ENCODE measurements around the gene HS3ST3A1. TPM values are rescaled to one million over a fixed set of nuclear protein-coding genes. Genes with fewer than 3 reads are reported as not detected.

HS3ST3A1 gene
- total RNA-seq, 2 experiments from 2014 or later: 1.0 to 1.4 TPM

DNA sequence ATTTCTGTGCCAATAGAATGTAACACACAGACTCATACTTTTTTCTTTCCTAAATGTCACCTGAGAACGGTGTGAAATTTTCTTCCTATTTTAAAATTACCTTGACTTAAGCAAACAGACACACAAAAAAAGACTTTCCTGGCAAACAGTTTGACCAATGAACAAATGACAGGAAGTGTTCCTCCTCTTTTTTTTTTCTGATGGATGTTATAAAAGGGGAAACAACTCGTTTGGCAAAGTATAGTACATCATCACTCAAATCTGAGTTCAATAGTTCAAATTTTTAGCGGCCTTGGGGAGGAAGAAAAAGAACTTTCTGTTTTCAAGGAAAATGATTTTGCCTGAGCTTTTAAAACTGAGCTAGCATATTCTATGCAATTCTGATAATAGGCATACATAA is 19.8 kb downstream of the HS3ST3A1 start:
- no peak overlapping the region for H3K27ac Mint-ChIP-seq
- no peak overlapping the region for H3K4me3 Mint-ChIP-seq
- POLR2A ChIA-PET: no interaction called here
- H3K9me3 Mint-ChIP-seq: no peaks in the 10 kb centered on the region
- CTCF ChIA-PET: no interaction called here
- DNase-seq: no peak
- H3K36me3 Mint-ChIP-seq (ENCODE audit: low read depth): no peaks in the 10 kb centered on the region
- peaks cover 6% of the 10 kb centered on the region for H3K27me3 Mint-ChIP-seq
- H3K4me1 Mint-ChIP-seq: no peaks in the 10 kb centered on the region

GRCh38 chr17:13580790-13581189 is 20.9 kb downstream of the HS3ST3A1 start:
- ChIA-PET CTCF (no interaction called here), POLR2A (no interaction called here)
- no peak for DNase-seq
- Mint-ChIP-seq H3K27me3 (peaks cover 6% of the 10 kb centered on the region), H3K4me1 (no peaks in the 10 kb centered on the region), H3K36me3 (ENCODE audit: low read depth) (no peaks in the 10 kb centered on the region), H3K27ac (no peak overlapping the region), H3K9me3 (no peaks in the 10 kb centered on the region), H3K4me3 (no peak overlapping the region)

DNA sequence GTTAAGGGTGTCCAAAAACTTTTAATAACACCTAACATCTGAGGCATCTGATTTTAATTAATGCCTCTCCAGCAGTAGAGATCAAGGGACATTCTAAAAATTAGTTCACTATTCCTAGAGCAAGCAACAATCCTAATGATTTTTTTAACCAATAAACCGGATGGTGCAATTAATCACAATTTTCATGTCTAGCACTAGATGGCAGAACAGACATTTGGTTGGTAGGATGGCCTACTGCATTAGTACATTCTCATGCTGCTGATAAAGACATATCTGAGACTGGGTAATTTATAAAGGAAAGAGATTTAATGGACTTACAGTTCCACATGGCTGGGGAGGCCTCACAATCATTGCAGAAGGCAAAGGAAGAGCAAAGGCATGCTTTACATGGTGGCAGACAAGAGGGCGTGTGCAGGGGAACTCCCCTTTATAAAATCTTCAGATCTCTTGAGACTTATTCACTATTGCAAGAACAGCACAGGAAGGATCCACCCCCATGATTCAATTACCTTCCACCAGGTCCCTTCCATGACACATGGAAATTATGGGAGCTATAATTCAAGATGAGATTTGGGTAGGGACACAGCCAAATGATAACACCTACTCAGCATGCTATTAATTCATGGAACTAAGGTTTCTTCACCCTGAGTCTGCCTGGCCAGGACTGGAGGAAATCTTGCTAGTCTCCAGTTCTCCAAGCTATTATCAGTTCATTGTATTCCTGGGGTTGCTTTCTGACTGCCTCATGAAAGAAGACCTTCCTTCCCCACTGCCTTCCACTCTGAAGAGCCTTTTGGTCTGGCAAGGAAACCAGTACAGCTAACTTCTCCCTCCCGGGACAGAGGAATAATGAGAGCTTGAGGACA is 24.8 kb downstream of the HS3ST3A1 start:
- DNase-seq: no peak
- POLR2A ChIA-PET: no interaction called here
- no peaks in the 10 kb centered on the region for H3K9me3 Mint-ChIP-seq
- H3K27me3 Mint-ChIP-seq: no peaks in the 10 kb centered on the region
- H3K4me3 Mint-ChIP-seq: no peak overlapping the region
- CTCF ChIA-PET: interaction anchor here (1.2 to 2.2 kb wide), 2 partner anchors 14 to 19 kb away, joined by 3 to 4 read pairs; no protein-coding TSS in a partner anchor
- no peak overlapping the region for H3K27ac Mint-ChIP-seq
- H3K36me3 Mint-ChIP-seq (ENCODE audit: low read depth): no peaks in the 10 kb centered on the region
- H3K4me1 Mint-ChIP-seq: no peaks in the 10 kb centered on the region

GRCh38 chr17:13575922-13576419 is 25.8 kb downstream of the HS3ST3A1 start:
- no peak overlapping the region for H3K27ac Mint-ChIP-seq
- no peak overlapping the region for H3K4me3 Mint-ChIP-seq
- no peaks in the 10 kb centered on the region for H3K27me3 Mint-ChIP-seq
- H3K9me3 Mint-ChIP-seq: no peaks in the 10 kb centered on the region
- no peaks in the 10 kb centered on the region for H3K4me1 Mint-ChIP-seq
- POLR2A ChIA-PET: no interaction called here
- CTCF ChIA-PET: interaction anchor here (0.6 to 2.2 kb wide), 2 partner anchors 13 to 1624 kb away, joined by 4 to 5 read pairs; no protein-coding TSS in a partner anchor
- DNase-seq: no peak
- H3K36me3 Mint-ChIP-seq (ENCODE audit: low read depth): no peaks in the 10 kb centered on the region

DNA sequence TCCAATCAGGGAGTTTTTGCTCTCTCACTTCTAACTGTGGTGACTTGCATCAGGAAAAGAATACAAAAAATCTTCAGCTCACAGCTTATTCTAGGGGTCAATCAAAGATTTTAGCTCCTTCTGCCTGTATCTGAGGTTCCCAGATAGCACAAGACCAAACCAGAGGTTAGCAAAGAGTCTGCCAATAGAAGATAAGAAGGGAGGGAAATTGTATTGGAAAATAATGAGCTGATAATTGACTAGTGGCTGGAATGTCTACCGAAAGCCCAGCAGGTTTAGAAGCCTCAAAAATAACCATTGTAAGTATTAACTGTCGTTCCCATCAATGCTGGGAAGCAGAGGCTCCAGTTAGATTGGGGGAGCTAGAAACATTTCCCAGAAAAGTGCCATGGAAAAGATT is 26.3 kb downstream of the HS3ST3A1 start:
- POLR2A ChIA-PET: no interaction called here
- Mint-ChIP-seq H3K4me1 (no peaks in the 10 kb centered on the region), H3K4me3 (no peak overlapping the region), H3K27ac (no peak overlapping the region), H3K36me3 (ENCODE audit: low read depth) (no peaks in the 10 kb centered on the region), H3K27me3 (no peaks in the 10 kb centered on the region), H3K9me3 (no peaks in the 10 kb centered on the region)
- DNase-seq: no peak
- CTCF ChIA-PET: interaction anchor here (0.6 to 2.2 kb wide), 2 partner anchors 13 to 1623 kb away, joined by 4 to 5 read pairs; no protein-coding TSS in a partner anchor

- no peaks in the 10 kb centered on the region for H3K9me3 Mint-ChIP-seq
- H3K4me1 Mint-ChIP-seq: no peaks in the 10 kb centered on the region
- CTCF ChIA-PET: no interaction called here
Measured at GRCh38 chr17:13572581-13572980, 29.1 kb downstream of the HS3ST3A1 start.

GRCh38 chr17:13569398-13570123 is 32.2 kb downstream of the HS3ST3A1 start:
- peaks cover 3% of the 10 kb centered on the region for H3K27me3 Mint-ChIP-seq
- POLR2A ChIA-PET: interaction anchor here (1.0 kb wide), 1 partner anchor 16 kb away, joined by 3 read pairs; no protein-coding TSS in a partner anchor
- CTCF ChIA-PET: no interaction called here
- H3K9me3 Mint-ChIP-seq: no peaks in the 10 kb centered on the region
- peaks cover 7% of the 10 kb centered on the region for H3K4me1 Mint-ChIP-seq
- no peak overlapping the region for H3K27ac Mint-ChIP-seq
- H3K4me3 Mint-ChIP-seq: no peak overlapping the region
- no peak for DNase-seq
- H3K36me3 Mint-ChIP-seq (ENCODE audit: low read depth): no peaks in the 10 kb centered on the region

More at GRCh38 chr17:13572581-13572980, 29.1 kb downstream of the HS3ST3A1 start:
- H3K36me3 Mint-ChIP-seq (ENCODE audit: low read depth): no peaks in the 10 kb centered on the region
- POLR2A ChIA-PET: no interaction called here
- H3K4me3 Mint-ChIP-seq: no peak overlapping the region
- H3K27ac Mint-ChIP-seq: no peak overlapping the region
- no peak for DNase-seq
- H3K27me3 Mint-ChIP-seq: no peaks in the 10 kb centered on the region

DNA sequence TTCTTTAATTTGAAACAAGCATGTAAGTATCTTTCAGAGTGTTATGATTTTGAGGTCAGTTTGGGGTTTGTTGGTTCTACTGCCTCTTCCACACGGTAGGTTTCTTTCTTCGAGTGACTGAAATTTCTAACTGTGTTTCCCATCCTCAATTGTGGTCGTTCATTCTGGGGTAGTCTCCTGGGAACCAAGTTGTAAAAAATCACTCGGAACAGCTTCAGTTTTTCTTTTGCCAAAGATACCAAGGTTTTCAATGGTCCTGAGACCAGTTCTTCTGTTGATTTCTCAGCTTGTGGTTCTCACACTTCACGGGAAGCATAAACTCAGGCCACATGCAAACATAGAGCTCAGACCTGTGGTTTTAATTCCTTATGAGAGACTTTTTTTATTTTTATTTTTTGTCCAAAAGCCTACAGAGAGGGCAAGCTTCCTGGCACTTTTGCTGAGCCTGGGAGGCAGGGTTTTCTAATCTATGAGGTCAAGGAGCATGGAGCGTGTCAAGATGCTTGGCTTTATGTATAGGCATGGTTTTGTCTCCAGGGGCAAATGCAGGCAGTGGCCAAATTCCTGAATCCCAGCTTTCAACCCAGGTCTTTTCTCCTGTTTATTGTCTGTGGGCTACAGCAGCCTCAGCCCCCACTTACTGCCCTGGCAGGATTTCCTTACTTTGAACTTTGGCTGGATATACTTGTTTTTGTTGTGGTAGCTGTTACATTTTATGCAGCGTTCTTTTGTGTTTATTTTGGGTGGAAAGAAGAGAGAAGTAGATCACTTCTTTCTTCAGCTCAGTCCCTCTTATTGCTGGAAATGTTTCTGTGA is 32.9 kb downstream of the HS3ST3A1 start:
- ChIA-PET CTCF (no interaction called here), POLR2A (interaction anchor here (1.0 kb wide), 1 partner anchor 15 kb away, joined by 3 read pairs; no protein-coding TSS in a partner anchor)
- Mint-ChIP-seq H3K9me3 (no peaks in the 10 kb centered on the region), H3K4me1 (peaks cover 7% of the 10 kb centered on the region), H3K27me3 (peaks cover 3% of the 10 kb centered on the region), H3K36me3 (ENCODE audit: low read depth) (no peaks in the 10 kb centered on the region), H3K4me3 (no peak overlapping the region), H3K27ac (no peak overlapping the region)
- no peak for DNase-seq

DNA sequence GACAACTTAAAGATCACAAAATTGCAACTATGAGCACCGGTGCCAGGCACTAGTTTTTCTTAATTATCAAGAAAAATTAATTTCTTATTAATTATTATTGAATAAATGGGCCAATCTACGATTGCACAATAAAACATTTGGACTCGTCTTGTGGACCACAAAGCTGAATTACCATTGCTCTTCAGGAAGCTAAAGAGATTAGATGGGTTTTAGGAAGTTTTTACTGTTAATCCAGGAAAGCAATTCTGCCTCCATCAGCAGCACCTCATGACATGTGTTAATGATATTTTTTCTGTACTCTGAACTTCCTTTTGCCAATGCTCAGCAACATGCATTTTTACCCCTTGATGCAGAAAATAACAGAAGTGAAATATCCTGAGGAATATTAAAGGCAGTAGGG is 37.9 kb downstream of the HS3ST3A1 start:
- H3K9me3 Mint-ChIP-seq: no peaks in the 10 kb centered on the region
- peaks cover 7% of the 10 kb centered on the region for H3K4me1 Mint-ChIP-seq
- ChIA-PET CTCF (no interaction called here), POLR2A (no interaction called here)
- H3K27me3 Mint-ChIP-seq: peaks cover 3% of the 10 kb centered on the region
- H3K4me3 Mint-ChIP-seq: no peak overlapping the region
- DNase-seq: no peak
- H3K27ac Mint-ChIP-seq: no peak overlapping the region
- H3K36me3 Mint-ChIP-seq (ENCODE audit: low read depth): no peaks in the 10 kb centered on the region

DNA sequence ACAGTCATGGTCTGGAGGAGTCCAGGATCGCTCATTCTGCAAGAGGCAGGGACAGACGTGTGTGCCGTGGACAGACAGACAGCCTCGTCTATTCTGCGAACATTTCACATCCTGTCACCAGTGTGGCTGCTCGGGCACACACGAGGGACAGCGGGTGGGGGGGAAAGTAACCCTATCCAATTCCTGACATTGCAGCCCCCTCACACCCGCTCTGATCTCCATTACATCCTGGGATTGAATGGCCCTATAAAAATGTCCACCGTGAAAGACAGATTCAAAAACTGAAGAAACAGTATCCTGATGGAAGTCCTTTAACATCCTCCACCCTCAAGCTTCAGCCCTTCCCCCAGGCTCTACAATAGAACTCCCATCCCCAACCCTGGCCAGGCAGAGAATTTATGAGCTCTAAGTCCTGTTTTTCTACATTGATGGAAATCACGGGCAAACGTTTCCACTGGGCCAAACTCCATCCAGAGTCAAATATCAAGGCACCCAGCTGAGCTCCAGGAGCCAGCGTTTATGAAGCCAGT is 39.4 kb downstream of the HS3ST3A1 start:
- DNase-seq: no peak
- H3K27me3 Mint-ChIP-seq: peaks cover 3% of the 10 kb centered on the region
- H3K36me3 Mint-ChIP-seq (ENCODE audit: low read depth): no peaks in the 10 kb centered on the region
- H3K4me1 Mint-ChIP-seq: peaks cover 7% of the 10 kb centered on the region
- no peak overlapping the region for H3K4me3 Mint-ChIP-seq
- no peak overlapping the region for H3K27ac Mint-ChIP-seq
- no peaks in the 10 kb centered on the region for H3K9me3 Mint-ChIP-seq
- ChIA-PET POLR2A (no interaction called here), CTCF (interaction anchor here (1.3 kb wide), 1 partner anchor 14 kb away, joined by 4 read pairs; no protein-coding TSS in a partner anchor)

DNA sequence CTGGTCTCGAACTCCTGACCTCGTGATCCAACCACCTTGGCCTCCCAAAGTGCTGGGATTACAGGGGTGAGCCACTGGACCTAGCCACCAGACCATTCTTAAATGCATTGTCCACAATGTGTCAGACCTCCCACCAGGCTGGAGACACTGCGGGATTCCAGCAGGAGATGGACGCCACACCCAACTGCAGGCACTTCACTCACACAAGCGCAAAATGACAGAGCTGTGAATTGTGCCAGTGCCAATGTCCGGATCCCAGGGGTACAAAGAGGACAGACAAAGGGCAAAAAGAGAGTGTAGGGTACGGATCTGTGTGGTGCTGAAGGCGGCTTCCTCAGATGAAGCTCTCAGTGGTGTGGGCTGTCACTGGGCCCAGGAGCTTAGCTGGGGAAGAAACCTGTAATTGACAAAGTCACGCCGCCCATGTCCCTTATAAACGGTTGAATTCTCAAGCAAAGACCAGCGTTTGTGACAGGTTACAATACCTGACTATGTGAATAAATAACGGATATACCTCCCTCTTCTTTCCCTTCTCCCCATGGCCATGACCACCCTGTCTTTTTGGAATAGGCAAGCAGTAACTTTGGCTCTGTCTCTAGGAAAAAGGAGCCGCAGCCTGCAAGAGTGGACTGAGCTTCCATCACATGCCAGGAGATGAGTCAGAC is 40.0 kb downstream of the HS3ST3A1 start:
- H3K36me3 Mint-ChIP-seq (ENCODE audit: low read depth): no peaks in the 10 kb centered on the region
- ChIA-PET POLR2A (no interaction called here), CTCF (no interaction called here)
- DNase-seq: no peak
- H3K4me3 Mint-ChIP-seq: no peak overlapping the region
- H3K27ac Mint-ChIP-seq: no peak overlapping the region
- H3K9me3 Mint-ChIP-seq: no peaks in the 10 kb centered on the region
- H3K27me3 Mint-ChIP-seq: peaks cover 3% of the 10 kb centered on the region
- H3K4me1 Mint-ChIP-seq: peaks cover 7% of the 10 kb centered on the region

- H3K36me3 Mint-ChIP-seq (ENCODE audit: low read depth): no peaks in the 10 kb centered on the region
- DNase-seq: no peak
- H3K27ac Mint-ChIP-seq: no peak overlapping the region
- ChIA-PET POLR2A (no interaction called here), CTCF (no interaction called here)
- H3K4me3 Mint-ChIP-seq: no peak overlapping the region
- H3K27me3 Mint-ChIP-seq: no peaks in the 10 kb centered on the region
- no peaks in the 10 kb centered on the region for H3K9me3 Mint-ChIP-seq
- H3K4me1 Mint-ChIP-seq: no peaks in the 10 kb centered on the region
Measured at GRCh38 chr17:13560935-13561334, 40.8 kb downstream of the HS3ST3A1 start.

All from activated CD4-positive, alpha-beta T cell treated with anti-CD3 and anti-CD28 coated beads, Interleukin-2, amount 10 ng/mL, durations not matched to agents 7 days and 5 days (primary cell).